ENCODE measurements around the gene NFYA. TPM values are rescaled to one million over a fixed set of nuclear protein-coding genes. Genes with fewer than 3 reads are reported as not detected.

The NFYA gene
- total RNA-seq, 1 experiment from 2014 or later: 34.7 TPM

- TF ChIP-seq, protein P1, sequence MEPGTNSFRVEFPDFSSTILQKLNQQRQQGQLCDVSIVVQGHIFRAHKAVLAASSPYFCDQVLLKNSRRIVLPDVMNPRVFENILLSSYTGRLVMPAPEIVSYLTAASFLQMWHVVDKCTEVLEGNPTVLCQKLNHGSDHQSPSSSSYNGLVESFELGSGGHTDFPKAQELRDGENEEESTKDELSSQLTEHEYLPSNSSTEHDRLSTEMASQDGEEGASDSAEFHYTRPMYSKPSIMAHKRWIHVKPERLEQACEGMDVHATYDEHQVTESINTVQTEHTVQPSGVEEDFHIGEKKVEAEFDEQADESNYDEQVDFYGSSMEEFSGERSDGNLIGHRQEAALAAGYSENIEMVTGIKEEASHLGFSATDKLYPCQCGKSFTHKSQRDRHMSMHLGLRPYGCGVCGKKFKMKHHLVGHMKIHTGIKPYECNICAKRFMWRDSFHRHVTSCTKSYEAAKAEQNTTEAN (CRISPR knock-in tag; IDR thresholded peaks at IDR 0.05): no peak
These were observed 44.8 kb upstream of the NFYA start (continued) for GRCh38 chr6:41027799-41028560.

GRCh38 chr6:41028561-41029412 is 44.0 kb upstream of the NFYA start:
- ChIA-PET CTCF (interaction anchor here (0.6 to 3.2 kb wide), 41 partner anchors 9 to 700 kb away, joined by 3 to 97 read pairs (median 6); partner anchors contain the start of genes LRFN2, NFYA, OARD1 and TSPO2), POLR2A (interaction anchor here (0.8 to 1.5 kb wide), 2 partner anchors 10 to 27 kb away, joined by 3 to 5 read pairs; partner anchors contain the start of gene UNC5CL)
- H3K9me3 Mint-ChIP-seq: no peaks in the 10 kb centered on the region
- peak overlapping the region; percentile 4 for H3K27ac Mint-ChIP-seq
- DNase-seq (ENCODE audit: low spot score) (no peak), ATAC-seq (peak; percentile 21)
- no peak for TF ChIP-seq SOX15 (CRISPR knock-in tag; IDR thresholded peaks at IDR 0.05)
- peak; percentile 73 for TF ChIP-seq ZNF423 (CRISPR knock-in tag; IDR thresholded peaks at IDR 0.05)
- TF ChIP-seq HMGA2 (CRISPR knock-in tag; IDR thresholded peaks at IDR 0.05): no peak
- peaks cover 23% of the 10 kb centered on the region for H3K4me1 Mint-ChIP-seq
- no peaks in the 10 kb centered on the region for H3K36me3 Mint-ChIP-seq
- H3K4me3 Mint-ChIP-seq: peak overlapping the region; percentile 64
- no peaks in the 10 kb centered on the region; the same call in 1 of the 2 replicates for H3K27me3 Mint-ChIP-seq (ENCODE audit: low read depth)

DNA sequence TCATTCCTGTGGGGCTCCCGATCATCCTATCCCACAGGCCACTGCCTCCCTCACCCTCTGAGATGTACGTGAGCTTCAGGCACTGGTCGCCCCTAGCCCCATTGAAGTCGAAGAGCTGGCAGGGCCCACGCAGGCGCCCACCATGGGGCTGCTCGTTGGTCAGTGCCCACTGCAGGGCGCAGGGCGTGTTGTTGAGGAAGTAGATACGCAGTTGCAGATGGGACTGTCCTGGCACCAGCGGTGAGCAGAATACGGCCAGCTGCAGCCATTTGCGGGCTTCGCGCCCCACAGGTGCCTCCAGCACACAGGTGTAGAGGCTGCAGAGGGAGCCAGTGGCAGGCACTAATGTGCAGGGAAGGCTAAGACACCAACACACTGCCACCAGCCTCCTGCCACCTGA is 39.9 kb upstream of the NFYA start:
- H3K36me3 Mint-ChIP-seq: no peaks in the 10 kb centered on the region
- no peak overlapping the region for H3K27ac Mint-ChIP-seq
- POLR2A ChIA-PET: no interaction called here
- no peaks in the 10 kb centered on the region; the same call in 1 of the 2 replicates for H3K27me3 Mint-ChIP-seq (ENCODE audit: low read depth)
- H3K9me3 Mint-ChIP-seq: no peaks in the 10 kb centered on the region
- H3K4me3 Mint-ChIP-seq: no peak overlapping the region
- peaks cover 13% of the 10 kb centered on the region for H3K4me1 Mint-ChIP-seq
- ATAC-seq (no peak), DNase-seq (ENCODE audit: low spot score) (no peak)
- CTCF ChIA-PET: no interaction called here
- TF ChIP-seq IRF2 (CRISPR knock-in tag; IDR thresholded peaks at IDR 0.05; ENCODE audit: borderline replicate concordance, low read depth): no peak
- TF ChIP-seq CDX4 (CRISPR knock-in tag; IDR thresholded peaks at IDR 0.05; ENCODE audit: borderline replicate concordance): no peak
- TF ChIP-seq, protein P2, sequence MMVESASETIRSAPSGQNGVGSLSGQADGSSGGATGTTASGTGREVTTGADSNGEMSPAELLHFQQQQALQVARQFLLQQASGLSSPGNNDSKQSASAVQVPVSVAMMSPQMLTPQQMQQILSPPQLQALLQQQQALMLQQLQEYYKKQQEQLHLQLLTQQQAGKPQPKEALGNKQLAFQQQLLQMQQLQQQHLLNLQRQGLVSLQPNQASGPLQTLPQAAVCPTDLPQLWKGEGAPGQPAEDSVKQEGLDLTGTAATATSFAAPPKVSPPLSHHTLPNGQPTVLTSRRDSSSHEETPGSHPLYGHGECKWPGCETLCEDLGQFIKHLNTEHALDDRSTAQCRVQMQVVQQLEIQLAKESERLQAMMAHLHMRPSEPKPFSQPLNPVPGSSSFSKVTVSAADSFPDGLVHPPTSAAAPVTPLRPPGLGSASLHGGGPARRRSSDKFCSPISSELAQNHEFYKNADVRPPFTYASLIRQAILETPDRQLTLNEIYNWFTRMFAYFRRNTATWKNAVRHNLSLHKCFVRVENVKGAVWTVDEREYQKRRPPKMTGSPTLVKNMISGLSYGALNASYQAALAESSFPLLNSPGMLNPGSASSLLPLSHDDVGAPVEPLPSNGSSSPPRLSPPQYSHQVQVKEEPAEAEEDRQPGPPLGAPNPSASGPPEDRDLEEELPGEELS (CRISPR knock-in tag; IDR thresholded peaks at IDR 0.05): no peak
- TF ChIP-seq, protein P3, sequence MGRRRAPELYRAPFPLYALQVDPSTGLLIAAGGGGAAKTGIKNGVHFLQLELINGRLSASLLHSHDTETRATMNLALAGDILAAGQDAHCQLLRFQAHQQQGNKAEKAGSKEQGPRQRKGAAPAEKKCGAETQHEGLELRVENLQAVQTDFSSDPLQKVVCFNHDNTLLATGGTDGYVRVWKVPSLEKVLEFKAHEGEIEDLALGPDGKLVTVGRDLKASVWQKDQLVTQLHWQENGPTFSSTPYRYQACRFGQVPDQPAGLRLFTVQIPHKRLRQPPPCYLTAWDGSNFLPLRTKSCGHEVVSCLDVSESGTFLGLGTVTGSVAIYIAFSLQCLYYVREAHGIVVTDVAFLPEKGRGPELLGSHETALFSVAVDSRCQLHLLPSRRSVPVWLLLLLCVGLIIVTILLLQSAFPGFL (CRISPR knock-in tag; IDR thresholded peaks at IDR 0.05; ENCODE audit: borderline replicate concordance): no peak
- TF ChIP-seq ERG (CRISPR knock-in tag; IDR thresholded peaks at IDR 0.05): no peak
- no peak for TF ChIP-seq IRF1 (CRISPR knock-in tag; IDR thresholded peaks at IDR 0.05)
- no peak for TF ChIP-seq ZNF219 (CRISPR knock-in tag; IDR thresholded peaks at IDR 0.05; ENCODE audit: borderline replicate concordance)
- TF ChIP-seq, protein P4, sequence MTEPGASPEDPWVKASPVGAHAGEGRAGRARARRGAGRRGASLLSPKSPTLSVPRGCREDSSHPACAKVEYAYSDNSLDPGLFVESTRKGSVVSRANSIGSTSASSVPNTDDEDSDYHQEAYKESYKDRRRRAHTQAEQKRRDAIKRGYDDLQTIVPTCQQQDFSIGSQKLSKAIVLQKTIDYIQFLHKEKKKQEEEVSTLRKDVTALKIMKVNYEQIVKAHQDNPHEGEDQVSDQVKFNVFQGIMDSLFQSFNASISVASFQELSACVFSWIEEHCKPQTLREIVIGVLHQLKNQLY (CRISPR knock-in tag; IDR thresholded peaks at IDR 0.05): no peak
- TF ChIP-seq CREB1 (CRISPR knock-in tag; IDR thresholded peaks at IDR 0.05): no peak
- no peak for TF ChIP-seq TEAD1 (CRISPR knock-in tag; IDR thresholded peaks at IDR 0.05)
- no peak for TF ChIP-seq ETV6 (CRISPR knock-in tag; IDR thresholded peaks at IDR 0.05)
- TF ChIP-seq GABPB1 (CRISPR knock-in tag; IDR thresholded peaks at IDR 0.05): no peak
- no peak for TF ChIP-seq ZNF263 (CRISPR knock-in tag; IDR thresholded peaks at IDR 0.05; ENCODE audit: low read depth)
- no peak for TF ChIP-seq ZBTB21 (CRISPR knock-in tag; IDR thresholded peaks at IDR 0.05; ENCODE audit: borderline replicate concordance)
- TF ChIP-seq ZNF138 (CRISPR knock-in tag; conservative IDR thresholded peaks at IDR 0.05): no peak
- TF ChIP-seq, protein P5, sequence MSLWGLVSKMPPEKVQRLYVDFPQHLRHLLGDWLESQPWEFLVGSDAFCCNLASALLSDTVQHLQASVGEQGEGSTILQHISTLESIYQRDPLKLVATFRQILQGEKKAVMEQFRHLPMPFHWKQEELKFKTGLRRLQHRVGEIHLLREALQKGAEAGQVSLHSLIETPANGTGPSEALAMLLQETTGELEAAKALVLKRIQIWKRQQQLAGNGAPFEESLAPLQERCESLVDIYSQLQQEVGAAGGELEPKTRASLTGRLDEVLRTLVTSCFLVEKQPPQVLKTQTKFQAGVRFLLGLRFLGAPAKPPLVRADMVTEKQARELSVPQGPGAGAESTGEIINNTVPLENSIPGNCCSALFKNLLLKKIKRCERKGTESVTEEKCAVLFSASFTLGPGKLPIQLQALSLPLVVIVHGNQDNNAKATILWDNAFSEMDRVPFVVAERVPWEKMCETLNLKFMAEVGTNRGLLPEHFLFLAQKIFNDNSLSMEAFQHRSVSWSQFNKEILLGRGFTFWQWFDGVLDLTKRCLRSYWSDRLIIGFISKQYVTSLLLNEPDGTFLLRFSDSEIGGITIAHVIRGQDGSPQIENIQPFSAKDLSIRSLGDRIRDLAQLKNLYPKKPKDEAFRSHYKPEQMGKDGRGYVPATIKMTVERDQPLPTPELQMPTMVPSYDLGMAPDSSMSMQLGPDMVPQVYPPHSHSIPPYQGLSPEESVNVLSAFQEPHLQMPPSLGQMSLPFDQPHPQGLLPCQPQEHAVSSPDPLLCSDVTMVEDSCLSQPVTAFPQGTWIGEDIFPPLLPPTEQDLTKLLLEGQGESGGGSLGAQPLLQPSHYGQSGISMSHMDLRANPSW (CRISPR knock-in tag; conservative IDR thresholded peaks at IDR 0.05; ENCODE audit: low read depth): no peak

All from WTC11 (cell line).